GM19324 (cell line): ENCODE results near the gene PRR3.
A peak's percentile ranks its signal among the peaks of the same experiment; 100 is the strongest.
"Not testable (repeated sequence)": the region's sequence is repeated elsewhere in the genome, so short reads cannot be mapped to it uniquely, and the experiment has no call there.

Experiments used
- ATAC-seq: cut with Tn5 transposase; IDR thresholded peaks from one replicate; pipeline ENCODE4 v1.9.1; 2021; ENCODE audit warnings: mild to moderate bottlenecking, moderate library complexity; ENCODE audit not compliant: unreplicated experiment, low FRiP score

The PRR3 gene

GRCh38 chr6:30556906-30557682 lies at the start of gene PRR3:
PRR3 (plus strand) TSS chr6:30557295; CDS start chr6:30557345, 50 bp downstream.
- peak; percentile 58 for ATAC-seq

DNA sequence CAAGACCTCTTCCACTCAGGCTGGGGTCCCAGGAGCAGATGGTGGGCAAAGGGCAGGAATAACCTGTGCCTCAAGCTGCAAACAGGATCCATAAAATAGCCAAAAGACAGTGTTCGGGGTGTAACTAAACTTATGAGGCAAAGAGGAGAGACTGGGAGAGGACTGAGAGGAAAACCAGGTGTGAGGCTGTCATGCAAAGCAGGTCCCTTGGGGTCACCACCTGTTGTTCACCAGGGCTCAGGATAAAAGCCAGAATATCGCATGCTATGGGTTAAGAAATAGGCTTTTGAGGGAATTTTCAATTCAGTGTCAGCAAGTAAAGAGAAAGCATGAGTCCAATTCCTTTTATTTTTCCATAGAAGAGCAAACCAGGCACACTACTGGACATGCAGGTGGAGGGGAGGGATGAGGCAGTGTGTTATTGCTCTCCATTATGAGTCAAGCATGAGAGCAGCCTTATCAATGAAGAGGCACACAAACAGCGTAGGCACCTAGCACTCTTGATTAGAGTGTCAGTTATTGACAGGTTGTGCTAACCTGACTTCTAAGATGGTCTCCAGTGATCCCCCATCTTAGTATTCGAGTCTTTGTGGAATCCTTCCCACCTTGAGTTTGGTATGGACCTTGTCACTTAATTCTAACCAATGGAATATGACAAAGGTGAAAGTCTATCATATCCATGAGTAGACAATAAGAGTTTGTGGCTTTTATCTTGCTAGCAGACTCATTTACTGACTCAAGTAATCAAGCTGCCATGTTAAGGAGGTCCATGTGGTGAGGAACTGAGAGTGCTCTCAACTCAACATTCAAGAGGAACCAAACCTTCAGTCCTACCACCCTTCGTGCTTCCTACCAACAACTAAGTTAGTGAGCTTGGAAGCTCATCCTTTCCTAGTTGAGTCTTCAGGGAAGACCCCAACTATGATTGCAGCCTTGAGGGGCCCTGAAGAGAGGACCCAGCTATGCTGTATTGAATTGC lies 49.0 kb upstream of the PRR3 start:
- peak; percentile 26 for ATAC-seq

DNA sequence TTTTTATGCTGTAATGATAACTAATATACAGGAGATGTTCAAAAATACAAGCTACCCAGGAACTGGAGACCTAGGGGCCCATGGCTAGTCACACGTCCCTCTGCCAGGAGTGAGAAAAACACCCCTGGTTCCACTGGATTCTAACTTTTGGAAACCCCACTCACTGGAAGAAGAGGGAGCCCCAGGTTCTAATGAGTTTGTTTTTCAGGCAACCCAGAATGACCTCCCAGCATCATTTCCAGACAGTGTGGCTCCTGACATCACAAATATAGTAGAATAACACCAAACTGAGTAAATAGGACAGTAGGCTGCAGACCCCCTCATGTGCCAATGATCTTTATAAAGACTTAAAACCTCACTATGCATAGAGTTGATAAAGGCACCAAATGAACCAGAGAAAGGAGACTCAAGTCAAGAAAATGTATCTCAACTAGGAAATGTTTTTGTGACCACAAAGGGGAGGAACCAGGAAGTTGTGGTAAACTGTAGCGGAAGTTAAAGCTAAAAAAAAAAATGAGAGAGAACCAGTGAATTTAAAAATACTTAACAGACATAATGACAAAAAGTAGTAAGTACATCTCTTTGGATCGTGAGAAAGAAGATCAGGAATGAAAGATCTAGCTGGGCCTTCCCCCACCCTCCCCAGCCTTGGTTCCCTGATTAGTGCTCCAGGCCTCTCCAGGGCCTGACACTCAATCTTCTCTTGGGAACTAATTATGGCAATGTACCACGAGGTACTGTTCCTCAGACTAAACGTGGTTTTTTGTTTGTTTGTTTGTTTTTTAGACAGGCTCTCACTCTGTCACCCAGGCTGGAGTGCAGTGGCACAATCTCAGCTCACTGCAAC lies 48.0 kb upstream of the PRR3 start:
- ATAC-seq, result peak; percentile 60

DNA sequence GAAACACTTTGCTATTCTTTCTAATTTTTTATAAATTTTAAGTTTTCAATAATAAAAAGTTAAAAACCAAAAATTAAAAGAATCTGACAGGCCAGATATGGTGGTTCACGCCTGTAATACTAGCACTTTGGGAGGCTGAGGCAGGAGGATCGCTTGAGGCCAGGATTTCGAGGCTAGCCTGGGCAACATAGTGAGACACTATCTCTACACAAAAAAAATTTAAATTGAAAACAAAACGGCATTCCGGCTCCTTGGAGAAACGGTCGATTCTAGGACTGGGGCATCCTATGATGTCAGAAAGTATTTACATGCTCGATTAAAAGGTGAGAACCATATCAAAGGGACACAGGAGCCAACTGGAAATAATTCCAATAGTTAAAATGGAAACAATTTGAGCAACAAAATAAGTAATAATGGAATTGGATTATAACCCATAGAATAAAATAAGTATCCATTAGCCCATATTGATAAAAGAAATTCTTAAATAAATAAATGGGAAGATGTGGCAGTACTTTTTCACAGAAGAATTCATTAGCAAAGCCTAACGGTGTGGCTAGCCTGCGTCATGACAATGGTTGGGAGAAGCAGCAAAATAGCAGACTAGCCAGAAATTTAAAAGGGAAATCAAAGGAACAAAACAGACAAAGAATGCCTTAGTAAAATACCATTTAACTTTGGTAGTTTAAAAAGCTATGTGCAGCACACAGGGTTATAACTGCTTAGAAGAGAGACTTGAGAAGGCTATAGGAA lies 46.5 kb upstream of the PRR3 start:
- no peak for ATAC-seq

GRCh38 chr6:30511169-30511546 lies 45.9 kb upstream of the PRR3 start:
- ATAC-seq, result no peak

DNA sequence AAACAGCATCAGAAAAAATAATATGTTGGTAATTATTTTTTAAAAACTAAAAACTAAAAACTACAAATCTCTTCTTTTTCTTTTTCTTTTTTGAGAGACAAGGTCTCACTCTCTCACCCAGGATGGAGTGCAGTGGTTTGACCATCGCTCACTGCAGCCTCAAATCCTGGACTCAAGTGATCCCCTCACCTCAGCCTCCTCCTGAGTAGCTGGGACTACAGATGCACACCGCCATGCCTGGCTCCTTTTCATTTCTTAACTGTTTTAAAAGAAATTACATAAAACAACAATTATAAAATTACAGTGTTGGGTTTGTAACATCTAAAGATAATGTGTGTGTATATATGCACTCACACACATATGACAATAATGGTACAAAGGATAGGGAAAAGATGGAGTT lies 43.6 kb upstream of the PRR3 start:
- no peak for ATAC-seq

DNA sequence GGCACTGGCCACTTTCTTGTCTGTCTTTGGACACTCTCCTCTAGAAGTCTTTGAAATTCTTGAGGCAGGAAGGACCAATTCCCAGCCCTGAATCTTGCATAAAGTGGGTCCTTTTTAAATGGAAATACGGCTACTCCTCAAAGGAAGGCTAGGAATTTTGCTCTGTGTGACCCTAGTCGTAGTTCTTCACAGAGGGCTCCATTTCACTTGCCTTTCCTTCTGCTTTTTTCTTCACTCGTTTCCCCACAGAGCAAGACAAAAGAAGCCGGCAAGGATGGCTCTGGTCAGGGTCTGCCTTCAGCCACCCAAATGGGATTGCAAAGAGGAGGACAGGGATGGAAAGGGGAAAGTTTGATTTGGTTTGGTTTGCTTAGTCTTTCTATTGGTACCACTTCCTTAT lies 42.0 kb upstream of the PRR3 start:
- no peak for ATAC-seq

GRCh38 chr6:30515944-30516753 lies 40.9 kb upstream of the PRR3 start:
- ATAC-seq, result peak; percentile 70

- ATAC-seq, result not testable (repeated sequence)
These were observed 40.4 kb upstream of the PRR3 start for GRCh38 chr6:30516754-30517076.

DNA sequence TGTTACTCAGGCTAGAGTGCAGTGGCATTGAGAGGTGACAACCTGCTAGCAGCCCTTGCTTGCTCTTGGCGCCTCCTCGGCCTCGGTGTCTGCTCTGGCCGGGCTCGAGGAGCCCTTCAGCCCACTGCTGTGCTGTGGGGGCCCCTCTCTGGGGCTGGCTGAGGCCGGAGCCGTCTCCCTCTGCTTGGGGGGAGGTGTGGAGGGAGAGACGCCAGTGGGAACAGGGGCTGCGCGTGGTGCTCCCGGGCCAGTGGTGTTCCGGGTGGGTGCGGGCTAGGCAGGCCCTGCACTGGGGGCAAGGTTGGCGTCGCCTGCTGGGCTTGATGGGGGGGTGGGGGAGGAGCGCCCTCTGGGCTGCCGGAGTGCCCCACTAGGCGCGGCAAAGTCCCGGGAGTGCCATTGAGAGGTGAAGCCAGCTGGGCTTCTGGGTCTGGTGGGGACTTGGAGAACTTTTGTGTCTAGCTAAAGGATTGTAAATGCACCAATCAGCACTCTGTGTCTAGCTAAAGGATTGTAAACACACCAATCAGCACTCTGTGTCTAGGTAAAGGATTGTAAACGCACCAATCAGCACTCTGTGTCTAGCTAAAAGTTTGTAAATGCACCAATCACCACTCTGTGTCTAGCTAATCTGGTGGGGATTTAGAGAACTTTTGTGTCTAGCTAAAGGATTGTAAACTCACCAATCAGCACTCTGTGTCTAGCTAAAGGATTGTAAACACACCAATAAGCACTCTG lies 39.2 kb upstream of the PRR3 start:
- ATAC-seq, result not testable (repeated sequence)

DNA sequence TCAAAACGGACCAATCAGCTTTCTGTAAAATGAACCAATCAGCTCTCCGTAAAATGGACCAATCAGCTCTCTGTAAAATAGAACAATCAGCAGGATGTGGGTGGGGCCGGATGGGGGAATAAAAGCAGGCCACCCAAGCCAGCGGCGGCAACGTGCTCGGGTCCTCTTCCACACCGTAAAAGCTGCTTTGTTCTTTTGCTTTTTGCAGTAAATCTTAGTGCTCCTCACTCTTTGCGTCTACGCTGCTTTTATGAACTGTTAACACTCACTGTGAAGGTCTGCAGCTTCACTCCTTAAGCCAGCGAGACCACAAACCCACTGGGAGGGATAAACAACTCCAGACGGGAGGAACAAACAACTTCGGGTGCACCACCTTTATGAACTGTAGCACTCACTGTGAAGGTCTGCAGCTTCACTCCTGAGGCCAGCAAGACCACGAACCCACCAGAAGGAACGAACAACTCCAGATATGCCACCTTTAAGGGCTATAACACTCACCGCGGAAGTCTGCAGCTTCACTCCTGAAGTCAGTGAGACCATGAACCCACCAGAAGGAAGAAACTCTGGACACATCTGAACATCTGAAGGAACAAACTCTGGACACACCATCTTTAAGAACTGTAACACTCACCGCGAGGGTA lies 38.5 kb upstream of the PRR3 start:
- ATAC-seq, result not testable (repeated sequence)

DNA sequence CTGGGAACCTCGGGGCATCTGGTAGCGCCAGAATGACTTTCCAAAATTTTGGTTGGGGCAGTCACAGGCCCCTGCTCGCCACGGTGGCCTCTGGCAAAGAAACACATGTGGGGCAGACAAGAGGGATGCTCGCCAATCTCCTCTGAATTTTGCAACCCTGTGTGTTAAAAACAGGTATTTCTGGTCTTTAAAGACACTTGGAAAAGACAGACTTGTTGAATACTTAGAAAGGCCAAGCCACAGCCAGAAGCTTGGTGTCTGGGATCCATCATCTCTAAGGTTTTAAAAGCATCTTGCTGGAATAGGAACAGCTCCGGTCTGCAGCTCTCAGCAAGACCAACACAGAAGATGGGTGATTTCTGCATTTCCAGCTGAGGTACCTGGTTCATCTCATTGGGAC lies 36.6 kb upstream of the PRR3 start:
- ATAC-seq, result no peak

DNA sequence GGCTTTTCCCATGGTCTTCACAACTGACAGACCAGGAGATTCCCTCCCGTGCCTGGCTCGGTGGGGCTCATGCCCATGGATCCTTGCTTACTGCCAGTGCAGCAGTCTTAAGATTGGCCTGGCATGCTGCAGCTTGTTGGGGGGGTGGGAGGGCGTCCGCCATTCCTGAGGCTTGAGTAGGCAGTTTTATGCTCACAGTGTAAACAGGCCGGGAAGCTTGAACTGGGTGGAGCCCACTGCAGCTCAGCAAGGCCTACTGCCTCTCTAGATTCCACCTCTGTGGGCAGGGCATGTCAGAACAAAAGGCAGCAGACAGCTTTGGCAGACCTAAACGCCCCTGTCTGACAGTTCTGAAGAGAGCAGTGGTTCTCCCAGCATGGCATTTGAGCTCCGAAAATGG lies 36.0 kb upstream of the PRR3 start:
- not testable (repeated sequence) for ATAC-seq

DNA sequence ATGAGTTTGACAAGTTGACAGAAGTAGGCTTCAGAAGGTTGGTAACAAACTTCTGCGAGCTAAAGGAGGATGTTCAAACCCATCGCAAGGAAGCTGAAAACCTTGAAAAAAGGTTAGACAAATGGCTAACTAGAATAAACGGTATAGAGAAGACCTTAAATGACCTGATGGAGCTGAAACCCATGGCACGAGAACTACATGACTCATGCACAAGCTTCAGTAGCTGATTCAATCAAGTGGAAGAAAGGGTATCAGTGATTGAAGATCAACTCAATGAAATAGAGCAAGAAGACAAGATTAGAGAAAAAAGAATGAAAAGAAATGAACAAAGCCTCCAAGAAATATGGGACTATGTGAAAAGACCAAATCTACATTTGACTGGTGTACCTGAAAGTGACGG lies 35.1 kb upstream of the PRR3 start:
- not testable (repeated sequence) for ATAC-seq

DNA sequence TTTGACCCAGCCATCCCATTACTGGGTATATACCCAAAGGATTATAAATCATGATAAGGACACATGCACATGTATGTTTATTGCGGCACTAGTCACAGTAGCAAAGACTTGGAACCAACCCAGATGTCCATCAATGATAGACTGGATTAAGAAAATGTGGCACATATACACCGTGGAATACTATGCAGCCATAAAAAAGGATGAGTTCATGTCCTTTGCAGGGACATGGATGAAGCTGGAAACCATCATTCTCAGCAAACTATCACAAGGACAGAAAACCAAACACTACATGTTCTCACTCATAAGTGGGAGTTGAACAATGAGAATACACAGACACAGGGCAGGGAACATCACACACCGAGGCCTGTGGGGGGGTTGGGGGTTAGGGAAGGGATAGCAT lies 30.7 kb upstream of the PRR3 start:
- ATAC-seq, result not testable (repeated sequence)

DNA sequence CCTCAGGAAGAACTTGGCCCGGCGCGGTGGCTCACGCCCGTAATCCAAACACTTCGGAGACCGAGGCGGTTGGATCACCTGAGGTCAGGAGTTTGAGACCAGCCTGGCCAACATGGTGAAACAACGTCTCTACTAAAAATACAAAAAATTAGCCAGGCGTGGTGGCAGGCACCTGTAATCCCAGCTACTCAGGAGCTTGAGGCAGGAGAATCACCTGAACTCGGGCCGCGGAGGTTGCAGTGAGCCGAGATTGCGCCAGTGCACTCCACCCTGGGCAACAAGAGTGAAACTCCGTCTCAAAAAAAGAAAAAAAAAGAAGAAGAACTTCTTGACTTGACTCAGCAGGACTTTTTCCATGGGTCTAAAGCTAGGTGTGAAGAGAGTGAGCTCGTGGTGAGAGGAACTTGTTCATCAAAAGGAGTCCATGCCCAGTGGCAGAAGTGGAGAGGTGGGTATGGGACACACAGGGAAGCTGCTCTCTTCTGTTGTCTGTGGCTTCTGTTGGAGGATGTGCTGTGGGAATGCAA lies 27.7 kb upstream of the PRR3 start:
- ATAC-seq, result peak; percentile 42

DNA sequence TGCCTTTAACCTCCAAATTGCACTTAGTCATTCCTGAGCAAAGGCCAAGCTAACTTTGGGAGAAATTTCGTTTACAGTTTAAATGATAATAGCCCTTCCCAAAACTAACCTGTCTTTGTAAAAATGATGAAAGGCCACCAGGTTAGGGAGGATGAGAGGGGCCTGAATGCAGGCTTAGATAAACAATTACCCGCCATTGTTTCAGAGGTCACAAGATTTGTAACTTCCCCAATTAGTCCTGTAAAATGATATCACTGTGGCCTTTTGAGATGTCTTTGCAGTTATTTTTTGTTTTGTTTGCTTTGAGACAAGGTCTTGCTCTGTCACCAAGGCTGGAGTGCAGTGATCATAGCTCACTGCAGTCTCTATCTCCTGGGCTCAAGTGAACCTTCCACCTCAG lies 27.1 kb upstream of the PRR3 start:
- ATAC-seq, result no peak
